ENCODE results near the gene CDH10.

CDH10 gene

DNA sequence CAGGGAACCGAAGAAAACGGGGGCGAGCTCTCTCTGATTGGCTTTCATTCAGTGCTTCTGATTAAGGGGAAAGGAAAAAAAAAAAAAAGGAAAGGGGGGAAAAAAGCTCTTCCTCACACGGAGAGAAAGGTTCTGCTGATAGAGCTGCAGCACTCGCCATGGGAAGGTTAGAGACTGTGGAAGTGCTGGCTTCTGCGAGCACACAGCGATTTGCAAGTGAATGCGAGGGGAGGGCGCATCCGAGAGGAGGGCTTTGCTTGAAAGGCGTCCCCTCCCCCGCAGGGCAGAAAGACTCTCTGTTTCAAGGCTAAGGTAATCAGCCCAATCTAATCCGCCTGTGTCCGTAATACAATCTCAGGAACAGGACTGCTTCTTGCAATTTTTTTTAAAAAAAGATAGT, at the start of gene CDH10:
TSS of gene CDH10 (minus strand) at position 218 of the 400 bp plus-strand sequence. CDS start 51,488 bp downstream, outside the sequence.
- H3K27me3 Mint-ChIP-seq = no peaks in the 10 kb centered on the region
- H3K36me3 Mint-ChIP-seq = no peaks in the 10 kb centered on the region
- no peaks in the 10 kb centered on the region for H3K4me1 Mint-ChIP-seq
- no peak for DNase-seq (ENCODE audit: low spot score in 2 of 2)
- H3K9me3 Mint-ChIP-seq = peaks cover under 1% of the 10 kb centered on the region
- ATAC-seq (ENCODE audit: low read depth) = no peak
- H3K27ac Mint-ChIP-seq = no peak within 1 kb of the TSS
- H3K4me3 Mint-ChIP-seq = no peak within 1 kb of the TSS

DNA sequence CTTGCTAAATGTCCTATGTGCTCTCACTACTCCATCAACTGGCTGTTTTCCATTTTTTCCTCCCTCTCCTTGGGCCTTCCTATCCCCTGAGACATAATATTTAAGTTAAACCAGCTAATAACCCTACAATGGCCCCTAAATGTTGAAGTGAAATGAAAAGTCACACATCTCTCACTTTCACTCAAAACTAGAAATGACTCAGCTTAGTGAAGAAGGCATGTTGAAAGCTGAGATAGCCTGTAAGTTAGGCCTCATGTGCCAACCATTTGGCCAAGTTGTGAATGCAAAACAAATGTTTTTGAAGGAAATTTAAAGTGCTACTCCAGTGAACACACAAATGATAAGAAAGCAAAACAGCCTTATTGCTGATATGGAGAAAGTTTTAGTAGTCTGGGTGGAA, 48.8 kb upstream of the CDH10 start:
- H3K27me3 Mint-ChIP-seq = no peaks in the 10 kb centered on the region
- no peaks in the 10 kb centered on the region for H3K4me1 Mint-ChIP-seq
- no peak overlapping the region for H3K4me3 Mint-ChIP-seq
- peaks cover 10% of the 10 kb centered on the region for H3K9me3 Mint-ChIP-seq
- no peak overlapping the region for H3K27ac Mint-ChIP-seq
- no peak for DNase-seq (ENCODE audit: low spot score in 2 of 2)
- no peaks in the 10 kb centered on the region for H3K36me3 Mint-ChIP-seq
- no peak for ATAC-seq (ENCODE audit: low read depth)

DNA sequence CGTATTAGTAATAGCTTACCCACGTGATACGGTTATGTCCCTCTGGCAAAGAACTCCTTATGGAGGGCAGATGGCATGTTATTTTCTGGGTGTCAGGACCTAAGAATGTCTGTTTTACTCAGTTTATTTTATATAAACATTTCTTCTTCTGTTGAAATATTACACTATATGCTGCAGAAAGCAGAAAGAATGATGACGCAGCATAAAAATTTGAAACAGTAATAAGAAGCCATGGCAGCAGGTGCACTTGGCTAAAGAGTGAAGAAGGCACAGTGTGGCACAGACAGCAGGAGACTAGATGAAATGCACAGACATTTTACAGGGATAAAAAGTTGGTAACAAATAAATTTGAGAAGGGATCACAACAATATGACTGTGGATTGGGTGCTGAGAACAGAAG, 46.3 kb upstream of the CDH10 start:
- H3K27ac Mint-ChIP-seq = no peak overlapping the region
- H3K27me3 Mint-ChIP-seq = no peaks in the 10 kb centered on the region
- no peak overlapping the region for H3K4me3 Mint-ChIP-seq
- no peak for DNase-seq (ENCODE audit: low spot score in 2 of 2)
- no peak for ATAC-seq (ENCODE audit: low read depth)
- H3K9me3 Mint-ChIP-seq = peaks cover 13% of the 10 kb centered on the region
- H3K4me1 Mint-ChIP-seq = no peaks in the 10 kb centered on the region
- no peaks in the 10 kb centered on the region for H3K36me3 Mint-ChIP-seq

DNA sequence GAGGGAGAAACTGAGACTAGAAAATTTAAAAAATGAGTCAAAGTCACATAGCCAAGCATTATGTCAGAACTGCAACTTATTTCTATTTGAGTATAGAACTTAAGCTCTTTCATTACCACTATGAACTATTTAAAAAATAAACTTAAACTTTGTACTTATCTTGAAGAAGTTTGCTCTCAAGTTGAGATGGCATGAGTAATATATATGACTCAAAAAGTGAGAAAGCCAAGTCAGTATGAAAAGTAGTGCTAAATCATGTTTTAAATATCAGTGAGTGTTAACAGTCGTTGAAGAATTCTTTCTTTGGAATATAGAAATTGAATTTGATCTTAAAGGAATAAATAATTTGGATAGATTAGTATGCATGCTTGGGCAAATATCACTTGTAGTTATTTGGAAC, 36.3 kb upstream of the CDH10 start:
- DNase-seq (ENCODE audit: low spot score in 2 of 2) (no peak), ATAC-seq (ENCODE audit: low read depth) (no peak)
- Mint-ChIP-seq H3K9me3 (peaks cover 8% of the 10 kb centered on the region), H3K27ac (no peak overlapping the region), H3K4me1 (no peaks in the 10 kb centered on the region), H3K36me3 (no peaks in the 10 kb centered on the region), H3K4me3 (no peak overlapping the region), H3K27me3 (no peaks in the 10 kb centered on the region)

DNA sequence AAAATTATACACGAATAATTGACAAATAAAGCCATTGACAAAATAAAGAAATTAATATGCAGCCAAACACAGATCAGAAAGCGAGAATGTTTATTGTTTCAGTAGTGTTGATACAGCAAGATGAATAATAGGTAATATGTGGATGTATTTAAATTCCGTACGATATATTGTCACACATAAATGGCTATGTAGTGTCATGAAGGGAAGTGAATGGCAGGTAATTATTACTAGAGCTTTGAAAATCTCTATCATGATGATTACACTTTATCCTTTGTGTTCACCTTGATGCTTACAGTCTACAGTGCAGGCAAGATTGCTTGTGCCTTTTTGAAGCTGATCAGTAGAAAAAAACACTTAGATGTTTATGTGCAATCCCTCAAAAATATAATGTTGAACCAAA, 23.3 kb upstream of the CDH10 start:
- no peak for DNase-seq (ENCODE audit: low spot score in 2 of 2)
- ATAC-seq (ENCODE audit: low read depth) = no peak
- Mint-ChIP-seq H3K9me3 (peaks cover 4% of the 10 kb centered on the region), H3K4me3 (no peak overlapping the region), H3K27ac (no peak overlapping the region), H3K4me1 (no peaks in the 10 kb centered on the region), H3K36me3 (no peaks in the 10 kb centered on the region), H3K27me3 (no peaks in the 10 kb centered on the region)

DNA sequence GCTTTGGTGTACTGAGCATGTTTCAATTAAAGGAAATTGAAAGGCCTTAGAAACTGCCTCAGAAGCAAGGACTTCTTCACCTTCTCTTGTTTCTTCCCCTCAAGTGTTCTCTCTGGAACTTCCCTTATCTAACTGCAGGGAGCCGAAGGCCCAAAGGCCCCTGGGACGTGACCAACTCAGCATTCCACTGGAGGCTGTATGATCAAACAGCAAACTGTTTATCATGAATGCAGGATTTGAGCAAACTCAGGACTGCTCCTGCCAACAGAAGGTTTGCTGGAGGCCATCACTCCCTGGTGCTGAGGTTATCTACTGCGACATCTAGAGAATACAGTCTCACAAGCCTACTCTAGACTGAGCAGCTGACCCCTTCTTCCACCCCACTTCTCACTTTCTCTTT, 4.8 kb upstream of the CDH10 start:
- DNase-seq (ENCODE audit: low spot score in 2 of 2) (no peak), ATAC-seq (ENCODE audit: low read depth) (no peak)
- Mint-ChIP-seq H3K4me3 (no peak overlapping the region), H3K36me3 (no peaks in the 10 kb centered on the region), H3K27me3 (no peaks in the 10 kb centered on the region), H3K9me3 (peaks cover 2% of the 10 kb centered on the region), H3K27ac (no peak overlapping the region), H3K4me1 (no peaks in the 10 kb centered on the region)

DNA sequence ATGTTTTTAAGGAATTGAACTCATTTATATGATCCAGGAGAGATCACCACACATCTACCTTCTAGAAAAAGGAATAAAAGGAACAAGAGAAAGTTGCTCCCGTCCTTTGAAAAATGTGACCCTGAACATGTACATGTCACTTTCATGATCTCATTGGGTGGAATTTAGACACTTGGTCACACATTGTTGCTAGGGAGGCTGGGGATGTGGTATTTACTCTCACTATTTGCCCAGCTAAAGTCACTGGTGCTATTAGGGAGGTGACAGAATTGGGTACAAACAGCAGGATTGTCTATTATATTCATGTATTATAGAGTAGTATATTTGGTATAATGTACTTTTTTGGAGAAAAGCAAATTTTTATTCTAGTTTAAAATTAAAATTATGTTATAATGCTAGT, 2.1 kb upstream of the CDH10 start:
- ATAC-seq (ENCODE audit: low read depth) = no peak
- no peak for DNase-seq (ENCODE audit: low spot score in 2 of 2)

DNA sequence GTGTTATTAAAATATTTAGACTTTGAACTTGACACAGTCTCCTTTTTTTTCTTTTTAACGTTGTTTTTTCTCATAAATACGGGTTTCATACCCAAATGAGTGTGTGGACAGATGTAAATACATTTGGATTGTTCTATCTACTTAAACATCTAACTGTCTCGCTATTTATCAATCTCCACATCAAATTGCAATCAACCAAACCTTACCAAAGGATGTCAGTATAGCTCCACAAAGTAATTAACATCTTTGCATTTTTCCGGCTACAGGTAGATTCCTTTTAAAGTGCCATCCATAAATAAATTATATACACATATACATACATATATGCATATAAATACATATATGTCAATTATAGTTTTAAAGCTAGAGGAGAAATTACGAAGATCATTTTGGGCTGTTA, 705 bp upstream of the CDH10 start:
- no peaks in the 10 kb centered on the region for H3K36me3 Mint-ChIP-seq
- no peak overlapping the region for H3K4me3 Mint-ChIP-seq
- H3K4me1 Mint-ChIP-seq = no peaks in the 10 kb centered on the region
- H3K27ac Mint-ChIP-seq = no peak overlapping the region
- H3K27me3 Mint-ChIP-seq = no peaks in the 10 kb centered on the region
- ATAC-seq (ENCODE audit: low read depth) (no peak), DNase-seq (ENCODE audit: low spot score in 2 of 2) (no peak)
- H3K9me3 Mint-ChIP-seq = peaks cover 2% of the 10 kb centered on the region

More for the DNA sequence above, 2.1 kb upstream of the CDH10 start:
- Mint-ChIP-seq H3K4me3 (no peak overlapping the region), H3K9me3 (peaks cover 2% of the 10 kb centered on the region), H3K27ac (no peak overlapping the region), H3K4me1 (no peaks in the 10 kb centered on the region), H3K27me3 (no peaks in the 10 kb centered on the region), H3K36me3 (no peaks in the 10 kb centered on the region)

DNA sequence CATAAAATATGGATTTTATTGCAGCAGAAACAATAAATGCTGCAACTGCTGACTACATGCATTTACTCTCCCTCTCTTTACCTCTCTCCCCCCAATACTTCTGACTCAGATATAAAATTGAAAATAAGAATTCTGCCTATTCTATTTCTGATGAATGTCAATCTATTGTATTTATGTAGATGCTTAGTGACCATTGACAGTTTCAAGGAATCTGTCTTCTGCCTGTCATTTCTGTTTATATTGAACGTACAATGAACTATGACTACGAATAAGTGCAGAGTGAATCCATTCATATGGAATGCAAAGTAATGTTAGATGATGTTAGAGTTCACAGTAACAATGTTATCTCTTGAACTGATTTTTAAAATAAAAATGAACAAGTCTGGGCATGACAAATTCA, 898 bp downstream of the CDH10 start:
- Mint-ChIP-seq H3K4me3 (no peak overlapping the region), H3K9me3 (no peaks in the 10 kb centered on the region), H3K27me3 (no peaks in the 10 kb centered on the region), H3K36me3 (no peaks in the 10 kb centered on the region), H3K4me1 (no peaks in the 10 kb centered on the region), H3K27ac (no peak overlapping the region)
- ATAC-seq (ENCODE audit: low read depth) = no peak
- no peak for DNase-seq (ENCODE audit: low spot score in 2 of 2)

DNA sequence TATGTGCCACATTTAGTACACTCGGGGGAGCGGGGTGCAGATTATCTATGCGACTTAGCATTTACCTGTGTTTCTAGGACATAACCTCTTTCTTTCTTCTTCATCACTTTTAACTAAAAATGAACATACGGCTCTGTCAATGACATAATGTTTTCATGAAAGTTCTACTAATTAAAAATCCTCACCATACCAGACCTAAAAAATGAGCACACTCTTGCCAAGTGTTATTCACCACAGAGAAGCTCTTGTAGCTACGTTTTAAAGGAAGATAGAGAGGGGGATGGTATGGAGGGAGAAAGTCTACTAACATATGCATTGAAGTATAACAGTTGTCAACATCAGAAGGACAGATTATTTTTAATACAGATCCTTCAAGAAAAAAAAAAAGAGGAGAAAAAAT, 1.6 kb downstream of the CDH10 start:
- Mint-ChIP-seq H3K27me3 (no peaks in the 10 kb centered on the region), H3K9me3 (no peaks in the 10 kb centered on the region), H3K27ac (no peak overlapping the region), H3K4me3 (no peak overlapping the region), H3K4me1 (no peaks in the 10 kb centered on the region), H3K36me3 (no peaks in the 10 kb centered on the region)
- ATAC-seq (ENCODE audit: low read depth) (no peak), DNase-seq (ENCODE audit: low spot score in 2 of 2) (no peak)

DNA sequence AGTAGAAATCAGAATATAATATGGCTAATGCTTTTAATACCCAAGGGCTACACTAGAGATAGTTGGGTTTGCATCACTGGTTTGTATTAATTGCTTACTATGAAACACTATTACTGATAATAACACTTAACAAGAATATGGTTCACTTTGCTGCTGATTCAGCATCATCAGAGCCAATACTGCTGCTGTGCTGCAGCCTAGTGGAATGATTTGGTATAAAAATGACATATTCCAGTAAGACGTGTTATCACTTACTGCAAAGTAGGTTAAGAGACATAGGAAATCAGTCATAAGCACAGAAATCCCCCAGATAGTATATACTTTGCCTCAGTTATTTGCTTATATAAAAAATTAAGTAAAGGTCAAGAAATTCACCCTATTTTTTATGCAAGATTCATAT, 2.8 kb downstream of the CDH10 start:
- no peak overlapping the region for H3K27ac Mint-ChIP-seq

DNA sequence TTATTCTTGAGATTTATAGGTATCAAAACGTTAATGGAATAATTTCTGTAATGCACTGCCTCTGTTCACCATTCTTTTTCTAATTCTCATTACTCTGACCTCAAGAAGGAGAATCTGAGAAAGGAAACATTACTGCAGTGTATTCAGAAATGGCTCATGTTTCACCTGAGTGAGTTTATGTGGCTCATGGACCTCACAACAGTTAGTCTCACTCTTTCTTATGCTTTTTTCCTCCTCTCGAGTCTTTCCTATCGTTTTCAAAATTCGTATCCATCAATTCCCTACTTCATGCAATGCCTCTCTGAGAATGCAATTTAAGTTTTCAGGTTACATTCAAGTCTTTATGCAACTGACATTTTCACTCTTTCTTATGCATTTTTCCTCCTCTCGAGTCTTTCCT, 9.6 kb downstream of the CDH10 start:
- Mint-ChIP-seq H3K4me3 (no peak overlapping the region), H3K9me3 (no peaks in the 10 kb centered on the region), H3K27me3 (no peaks in the 10 kb centered on the region), H3K36me3 (no peaks in the 10 kb centered on the region), H3K27ac (no peak overlapping the region), H3K4me1 (no peaks in the 10 kb centered on the region)
- no peak for DNase-seq (ENCODE audit: low spot score in 2 of 2)
- ATAC-seq (ENCODE audit: low read depth) = no peak

More for the DNA sequence above, 2.8 kb downstream of the CDH10 start:
- H3K4me3 Mint-ChIP-seq = no peak overlapping the region
- DNase-seq (ENCODE audit: low spot score in 2 of 2) (no peak), ATAC-seq (ENCODE audit: low read depth) (no peak)
- no peaks in the 10 kb centered on the region for H3K9me3 Mint-ChIP-seq
- H3K4me1 Mint-ChIP-seq = no peaks in the 10 kb centered on the region
- no peaks in the 10 kb centered on the region for H3K27me3 Mint-ChIP-seq
- H3K36me3 Mint-ChIP-seq = no peaks in the 10 kb centered on the region

DNA sequence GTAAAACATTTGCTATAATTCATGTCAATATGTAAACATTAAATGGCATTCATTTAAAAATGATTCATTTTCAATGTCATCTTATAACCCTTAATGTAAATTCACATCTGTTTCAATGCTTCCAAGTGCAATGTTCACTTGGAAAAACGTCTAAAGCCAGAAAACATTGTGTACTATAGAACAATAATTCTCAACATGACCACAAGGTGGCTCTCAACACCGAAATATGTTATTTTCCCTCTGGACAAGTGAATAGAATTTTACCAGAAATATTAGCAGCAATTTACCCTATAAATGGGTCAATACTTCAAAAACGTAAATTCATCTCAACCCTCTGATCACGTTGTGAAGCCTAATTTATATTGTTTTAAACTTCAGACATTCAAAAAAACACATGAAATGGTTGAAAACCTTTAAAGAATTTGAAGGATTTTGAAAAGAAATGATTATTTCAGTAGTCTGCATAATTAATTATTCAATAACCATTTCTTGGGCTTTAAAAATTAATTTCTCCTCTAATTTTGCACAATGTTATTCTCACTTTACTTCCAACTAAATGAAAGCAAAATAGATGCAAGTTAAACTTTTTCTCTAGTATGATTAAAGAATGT, 11.0 kb downstream of the CDH10 start:
- Mint-ChIP-seq H3K9me3 (no peaks in the 10 kb centered on the region), H3K36me3 (no peaks in the 10 kb centered on the region)
- DNase-seq (ENCODE audit: low spot score in 2 of 2) = no peak

DNA sequence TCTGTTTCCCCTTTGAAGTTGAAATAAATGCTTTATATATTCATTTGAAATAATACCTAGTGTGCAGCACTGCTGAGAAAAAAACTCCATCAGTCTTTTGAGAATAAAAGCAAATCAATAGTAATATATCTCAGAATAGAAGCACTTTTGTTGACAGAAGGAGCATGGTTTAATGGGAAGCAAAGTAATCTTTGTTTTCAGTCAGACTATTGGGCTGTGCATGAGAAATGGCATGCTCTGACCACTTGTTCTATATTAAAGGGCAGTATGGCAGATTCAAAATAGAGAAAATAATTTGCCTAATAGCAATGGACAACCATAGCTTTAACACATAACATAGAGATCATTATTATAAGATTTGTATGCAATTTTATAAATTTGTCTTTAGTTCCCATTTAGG, 12.4 kb downstream of the CDH10 start:
- no peaks in the 10 kb centered on the region for H3K36me3 Mint-ChIP-seq
- ATAC-seq (ENCODE audit: low read depth) (no peak), DNase-seq (ENCODE audit: low spot score in 2 of 2) (no peak)
- H3K27me3 Mint-ChIP-seq = no peaks in the 10 kb centered on the region
- no peaks in the 10 kb centered on the region for H3K9me3 Mint-ChIP-seq
- H3K4me1 Mint-ChIP-seq = no peaks in the 10 kb centered on the region
- no peak overlapping the region for H3K27ac Mint-ChIP-seq
- no peak overlapping the region for H3K4me3 Mint-ChIP-seq

More for the DNA sequence above, 11.0 kb downstream of the CDH10 start:
- no peaks in the 10 kb centered on the region for H3K4me1 Mint-ChIP-seq
- ATAC-seq (ENCODE audit: low read depth) = no peak
- H3K27me3 Mint-ChIP-seq = no peaks in the 10 kb centered on the region
- H3K4me3 Mint-ChIP-seq = no peak overlapping the region
- no peak overlapping the region for H3K27ac Mint-ChIP-seq

DNA sequence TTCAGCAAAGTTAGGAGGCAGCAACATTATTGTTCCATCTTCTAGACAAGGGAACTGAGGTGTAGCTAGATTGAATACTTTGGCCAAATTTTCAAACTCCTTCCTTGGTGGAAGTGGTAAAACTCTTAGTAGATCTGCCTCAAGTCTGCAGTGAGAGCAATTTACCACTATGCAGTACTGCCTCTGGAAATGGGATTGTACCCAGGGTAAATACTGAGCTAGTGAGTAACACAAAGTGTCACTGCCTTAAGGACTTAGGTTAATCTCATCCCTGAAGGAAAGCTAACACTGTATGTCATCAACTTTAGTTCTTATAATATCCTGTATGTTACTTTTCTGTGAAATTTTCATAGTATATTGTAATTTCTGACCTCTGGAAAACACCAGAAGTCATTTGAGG, 13.9 kb downstream of the CDH10 start:
- H3K27me3 Mint-ChIP-seq = no peaks in the 10 kb centered on the region
- DNase-seq (ENCODE audit: low spot score in 2 of 2) (no peak), ATAC-seq (ENCODE audit: low read depth) (no peak)
- H3K36me3 Mint-ChIP-seq = no peaks in the 10 kb centered on the region
- H3K9me3 Mint-ChIP-seq = no peaks in the 10 kb centered on the region
- no peaks in the 10 kb centered on the region for H3K4me1 Mint-ChIP-seq
- no peak overlapping the region for H3K4me3 Mint-ChIP-seq
- no peak overlapping the region for H3K27ac Mint-ChIP-seq

All from memory B cell (primary cell).